Measurements from ENCODE around the gene SRL.
A peak's percentile ranks its signal among the peaks of the same experiment; 100 is the strongest.

SRL gene

DNA sequence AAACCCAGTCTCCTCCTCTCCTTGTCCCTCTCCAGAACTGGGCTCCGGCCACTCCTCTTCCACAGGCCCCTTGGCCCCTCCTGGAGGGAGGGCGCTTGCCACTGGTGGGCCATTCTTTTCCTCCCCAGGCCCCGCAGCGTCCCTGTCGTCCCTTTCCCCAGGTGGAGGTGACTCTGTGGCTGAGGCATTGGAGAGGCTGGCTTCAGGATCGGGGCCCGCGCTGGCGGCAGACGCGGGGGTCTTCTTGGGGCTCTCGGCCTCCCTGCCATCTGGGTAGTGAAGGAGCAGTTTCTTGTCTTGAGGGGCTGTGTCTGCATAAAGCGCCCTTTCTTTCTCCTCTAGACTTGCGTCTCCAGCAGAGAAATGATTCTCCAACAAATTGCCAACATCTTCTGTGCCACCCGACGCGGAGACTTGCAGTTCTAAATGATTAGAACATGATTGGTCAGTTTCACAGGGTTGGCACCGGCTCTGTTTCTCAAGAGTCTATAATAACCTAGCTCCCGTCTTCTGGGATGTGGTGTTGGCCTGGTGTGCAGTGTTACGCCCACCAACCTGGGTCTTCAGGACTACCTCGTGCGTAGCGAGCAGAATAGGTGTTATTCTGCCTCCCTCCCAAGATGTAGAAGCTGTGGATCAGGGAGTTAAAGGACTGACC, 34.1 kb downstream of the SRL start:
- DNase-seq = no peak
- H3K36me3 ChIP-seq = peaks cover 0 to 6% (median 4%) of the 10 kb centered on the region in 3 donors
- intact Hi-C loops (cut with DNase I; ENCODE audit: low total_unique reads) = loop anchor here (10.0 kb wide), 1 partner anchor 117 kb away; no protein-coding TSS in a partner anchor
- peak overlapping the region in 1 of 2 donors; percentile 48 for H3K27ac ChIP-seq
- H3K4me1 ChIP-seq = peaks cover 0 to 36% (median 13%) of the 10 kb centered on the region in 4 donors
- H3K9me3 ChIP-seq = no peaks in the 10 kb centered on the region
- H3K4me3 ChIP-seq = no peak overlapping the region
- TF ChIP-seq, protein P1, sequence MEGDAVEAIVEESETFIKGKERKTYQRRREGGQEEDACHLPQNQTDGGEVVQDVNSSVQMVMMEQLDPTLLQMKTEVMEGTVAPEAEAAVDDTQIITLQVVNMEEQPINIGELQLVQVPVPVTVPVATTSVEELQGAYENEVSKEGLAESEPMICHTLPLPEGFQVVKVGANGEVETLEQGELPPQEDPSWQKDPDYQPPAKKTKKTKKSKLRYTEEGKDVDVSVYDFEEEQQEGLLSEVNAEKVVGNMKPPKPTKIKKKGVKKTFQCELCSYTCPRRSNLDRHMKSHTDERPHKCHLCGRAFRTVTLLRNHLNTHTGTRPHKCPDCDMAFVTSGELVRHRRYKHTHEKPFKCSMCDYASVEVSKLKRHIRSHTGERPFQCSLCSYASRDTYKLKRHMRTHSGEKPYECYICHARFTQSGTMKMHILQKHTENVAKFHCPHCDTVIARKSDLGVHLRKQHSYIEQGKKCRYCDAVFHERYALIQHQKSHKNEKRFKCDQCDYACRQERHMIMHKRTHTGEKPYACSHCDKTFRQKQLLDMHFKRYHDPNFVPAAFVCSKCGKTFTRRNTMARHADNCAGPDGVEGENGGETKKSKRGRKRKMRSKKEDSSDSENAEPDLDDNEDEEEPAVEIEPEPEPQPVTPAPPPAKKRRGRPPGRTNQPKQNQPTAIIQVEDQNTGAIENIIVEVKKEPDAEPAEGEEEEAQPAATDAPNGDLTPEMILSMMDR (IDR thresholded peaks at IDR 0.05) = no peak
- H3K27me3 ChIP-seq = no peaks in the 10 kb centered on the region

DNA sequence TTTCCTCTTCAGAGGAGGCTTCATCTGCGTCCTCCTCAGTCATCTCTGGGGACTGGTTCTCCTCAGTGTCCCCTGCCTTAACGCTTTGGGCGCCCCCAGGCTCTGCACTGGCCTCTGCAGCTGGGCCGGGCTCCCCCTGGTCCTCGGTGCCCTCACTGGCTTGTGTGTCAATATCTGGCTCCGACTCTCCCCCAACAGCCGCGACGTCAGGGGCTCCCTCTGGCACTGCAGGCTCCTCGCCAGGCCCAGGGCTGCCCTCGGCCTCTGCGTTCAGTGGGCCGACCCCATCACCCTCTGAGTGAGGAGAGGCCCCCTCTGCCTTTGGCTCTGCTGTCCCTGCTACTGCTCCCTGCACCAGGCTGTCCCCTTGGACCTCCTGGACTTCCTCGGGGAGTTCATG, 34.7 kb downstream of the SRL start:
- H3K27ac ChIP-seq = peak overlapping the region in 1 of 2 donors; percentile 48
- no peak overlapping the region for H3K4me3 ChIP-seq
- H3K36me3 ChIP-seq = peaks cover 0 to 10% (median 6%) of the 10 kb centered on the region in 3 donors
- no peaks in the 10 kb centered on the region for H3K9me3 ChIP-seq
- H3K4me1 ChIP-seq = peaks cover 0 to 31% (median 9%) of the 10 kb centered on the region in 4 donors
- intact Hi-C loops (cut with DNase I; ENCODE audit: low total_unique reads) = loop anchor here (10.0 kb wide), 1 partner anchor 118 kb away; no protein-coding TSS in a partner anchor
- DNase-seq = no peak
- no peaks in the 10 kb centered on the region for H3K27me3 ChIP-seq
- TF ChIP-seq, protein P1 (IDR thresholded peaks at IDR 0.05) = no peak

DNA sequence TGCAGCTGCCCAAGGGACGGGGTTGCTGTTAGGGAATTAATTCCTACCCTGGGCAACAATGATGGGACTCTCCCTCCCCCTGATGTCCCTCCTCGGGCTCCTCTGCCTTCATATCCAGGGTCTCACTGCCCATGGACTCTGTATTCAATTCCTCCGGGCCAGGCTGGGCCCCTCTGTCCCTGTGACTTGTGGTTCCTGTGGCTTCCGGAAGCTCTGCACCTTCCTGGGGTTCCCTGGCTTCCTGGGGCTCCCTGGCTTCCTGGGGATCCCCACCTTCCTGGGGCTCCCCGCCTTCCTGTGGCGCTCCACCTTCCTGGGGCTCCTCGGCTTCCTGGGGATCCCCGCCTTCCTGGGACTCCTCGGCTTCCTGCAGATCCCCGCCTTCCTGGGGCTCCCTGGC, 35.2 kb downstream of the SRL start:
- TF ChIP-seq, protein P1 (IDR thresholded peaks at IDR 0.05) = no peak
- no peaks in the 10 kb centered on the region for H3K9me3 ChIP-seq
- H3K4me3 ChIP-seq = no peak overlapping the region
- H3K27ac ChIP-seq = no peak overlapping the region
- H3K4me1 ChIP-seq = peaks cover 0 to 25% (median 4%) of the 10 kb centered on the region in 4 donors
- DNase-seq = no peak
- H3K36me3 ChIP-seq = peaks cover 0 to 10% (median 6%) of the 10 kb centered on the region in 3 donors
- H3K27me3 ChIP-seq = no peaks in the 10 kb centered on the region
- intact Hi-C loops (cut with DNase I; ENCODE audit: low total_unique reads) = loop anchor here (10.0 kb wide), 1 partner anchor 118 kb away; no protein-coding TSS in a partner anchor

DNA sequence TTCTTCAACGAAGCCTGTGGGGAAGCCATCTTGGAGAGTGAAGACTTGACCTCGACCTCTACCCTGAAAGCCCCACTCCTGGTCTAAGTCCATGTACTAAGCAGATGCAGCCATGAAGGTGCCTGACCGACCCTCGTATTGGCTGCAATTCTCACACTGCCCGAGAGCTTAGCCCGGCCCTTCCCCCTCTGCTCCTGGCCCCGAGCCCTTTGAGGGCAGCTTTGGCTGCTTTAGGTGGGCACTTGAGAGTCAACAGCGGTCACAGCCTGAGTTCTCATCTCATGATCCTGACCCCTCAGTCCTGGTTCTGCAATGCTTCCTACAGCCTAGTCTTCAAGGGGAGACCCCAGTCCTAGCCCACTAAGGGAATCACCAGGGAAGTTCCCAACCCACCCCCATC, 35.9 kb downstream of the SRL start:
- no peak overlapping the region for H3K27ac ChIP-seq
- intact Hi-C loops (cut with DNase I; ENCODE audit: low total_unique reads) = loop anchor here (10.0 kb wide), 1 partner anchor 119 kb away; no protein-coding TSS in a partner anchor
- no peak for DNase-seq
- H3K36me3 ChIP-seq = peaks cover 0 to 10% (median 6%) of the 10 kb centered on the region in 3 donors
- no peaks in the 10 kb centered on the region for H3K9me3 ChIP-seq
- TF ChIP-seq, protein P1 (IDR thresholded peaks at IDR 0.05) = no peak
- no peaks in the 10 kb centered on the region for H3K27me3 ChIP-seq
- H3K4me1 ChIP-seq = peaks cover 0 to 24% (median 4%) of the 10 kb centered on the region in 4 donors
- H3K4me3 ChIP-seq = no peak overlapping the region

DNA sequence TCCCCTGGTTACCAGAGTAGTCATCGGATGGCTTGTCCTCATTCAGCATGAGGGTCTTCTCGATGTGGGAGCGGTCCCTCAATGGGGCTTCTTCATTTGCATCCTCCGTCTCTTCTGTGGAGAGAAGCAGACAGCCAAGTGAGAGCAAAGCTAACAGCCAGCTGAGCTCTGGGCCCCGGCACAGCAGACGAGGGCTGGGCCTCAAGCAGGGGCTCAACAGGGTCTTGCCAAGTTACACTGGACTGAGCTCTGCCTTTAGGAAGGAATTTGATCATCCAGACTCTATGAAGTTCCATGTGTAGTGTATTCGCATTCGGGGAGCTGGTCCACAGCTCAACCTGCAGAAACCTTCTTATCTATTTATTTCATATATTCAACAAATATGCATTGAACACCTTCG, 37.4 kb downstream of the SRL start:
- intact Hi-C loops (cut with DNase I; ENCODE audit: low total_unique reads) = loop anchor here (10.0 kb wide), 1 partner anchor 120 kb away; no protein-coding TSS in a partner anchor
- no peaks in the 10 kb centered on the region for H3K9me3 ChIP-seq
- no peak for DNase-seq
- no peak overlapping the region for H3K27ac ChIP-seq
- no peaks in the 10 kb centered on the region for H3K27me3 ChIP-seq
- H3K4me3 ChIP-seq = no peak overlapping the region
- peaks cover 0 to 20% (median 8%) of the 10 kb centered on the region in 4 donors for H3K4me1 ChIP-seq
- TF ChIP-seq, protein P1 (IDR thresholded peaks at IDR 0.05) = no peak
- H3K36me3 ChIP-seq = peaks cover 0 to 10% (median 6%) of the 10 kb centered on the region in 3 donors

Data from tibial artery (tissue), 4 donors.